K562 (cell line): Measurements from ENCODE around the gene CFAP90. TPM values are rescaled to one million over a fixed set of nuclear protein-coding genes. Genes with fewer than 3 reads are reported as not detected.

Experiments
- ATAC-seq: fragments of 200-7000 bp; cut with Tn5 transposase; 3 replicates; pipeline ENCODE4 v1.9.1; 2020; ENCODE audit warnings: moderate library complexity
- BruUV-seq: library from RNA; stranded (reverse); fragments of 400-500 nt; replicated peaks from 2 replicates; lab custom pipeline; 2021; lab: Mats Ljungman, UMichigan
- CTCF ChIA-PET: fragments of 300-600 bp; formaldehyde crosslinking; extraction: SDS; loops from one replicate; lab custom pipeline; 2021; ENCODE audit warnings: low intra/inter-chr PET ratio; lab: Yijun Ruan, JAX
- POLR2A ChIA-PET: fragments of 300-600, 350-650 bp; sonication (Branson Sonifier 250); formaldehyde crosslinking; extraction: SDS; loops from one replicate; lab custom pipeline; 2021; ENCODE audit warnings: antibody characterized with exemption, inconsistent platforms; lab: Yijun Ruan, JAX
- DNase-seq, 4 experiments: peaks; one replicate each; pipeline versions ENCODE4 v3.0.0 to v3.0.0-alpha.2; 2011 to 2018; ENCODE audit warnings: low spot score in 3 of 4, mixed read lengths in 3 of 4; ENCODE audit errors: extremely low read depth in 1 of 4
- FAIRE-seq: peaks from 2 replicates; lab custom pipeline; 2011; peaks lifted over from hg19 to GRCh38; lab: Jason Lieb, UNC
- H2AFZ ChIP-seq: 2 replicates; pipeline ENCODE4 v1.6.0; 2011; ENCODE audit warnings: low read depth, low read length, control low read depth, inconsistent platforms
- H3K27ac ChIP-seq: fragments of 200-600 bp; 3 replicates; pipeline ENCODE4 v1.8.0; 2011; ENCODE audit warnings: low read depth, mild to moderate bottlenecking, control low read depth, inconsistent platforms, low read length, moderate library complexity, mixed read lengths; ENCODE audit errors: extremely low read depth
- H3K27me3 ChIP-seq, 2 experiments: fragments of 300-600 bp in 1 of 2; 2 replicates in 1 of 2; 3 replicates in 1 of 2; pipeline versions ENCODE4 v1.6.0 to v1.8.0; 2011; ENCODE audit warnings: inconsistent platforms in 2 of 2, low read length in 2 of 2, mild to moderate bottlenecking in 1 of 2, mixed read lengths in 1 of 2, moderate library complexity in 1 of 2; ENCODE audit not compliant: control insufficient read depth in 2 of 2, insufficient read depth in 2 of 2
- H3K36me3 ChIP-seq: fragments of 300-600 bp; 3 replicates; pipeline ENCODE4 v1.8.0; 2011; ENCODE audit warnings: mild to moderate bottlenecking, low read length, inconsistent platforms; ENCODE audit not compliant: control insufficient read depth, insufficient read depth
- H3K4me1 ChIP-seq, 2 experiments: fragments of 200-600 bp in 1 of 2; replicated peaks in 1 of 2; 2 replicates in 1 of 2; 3 replicates in 1 of 2; pipeline versions ENCODE4 v1.5.1 to v1.8.0; 2011; ENCODE audit warnings: inconsistent platforms in 2 of 2, low read length in 2 of 2, mild to moderate bottlenecking in 1 of 2, mixed read lengths in 1 of 2, moderate library complexity in 1 of 2; ENCODE audit not compliant: control insufficient read depth in 2 of 2, insufficient read depth in 2 of 2
- H3K4me2 ChIP-seq: 2 replicates; pipeline ENCODE4 v1.6.1; 2011; ENCODE audit warnings: low read length, control low read depth, inconsistent platforms, mixed read lengths; ENCODE audit not compliant: insufficient read depth
- H3K4me3 ChIP-seq: fragments of 200-600 bp; sonication (generic), shearing (Covaris generic); 2 replicates; pipeline ENCODE4 v1.5.1; 2016; ENCODE audit warnings: control low read depth, inconsistent platforms
- H3K79me2 ChIP-seq: fragments of 200-600 bp; 3 replicates; pipeline ENCODE4 v1.8.0; 2011; ENCODE audit warnings: low read length, inconsistent platforms; ENCODE audit not compliant: control insufficient read depth, insufficient read depth
- H3K9ac ChIP-seq, 2 experiments: 2 replicates each; pipeline versions ENCODE4 v1.6.0 to v1.6.1; 2011; ENCODE audit warnings: low read depth in 2 of 2, low read length in 2 of 2, control low read depth in 1 of 2, inconsistent platforms in 1 of 2, mild to moderate bottlenecking in 1 of 2, mixed read lengths in 1 of 2; ENCODE audit not compliant: insufficient read depth in 1 of 2
- H3K9me1 ChIP-seq: one replicate; pipeline ENCODE4 v1.6.0; 2011; ENCODE audit warnings: inconsistent platforms, mild to moderate bottlenecking, low read length, moderate library complexity; ENCODE audit not compliant: control insufficient read depth, insufficient read depth
- H3K9me3 ChIP-seq: replicated peaks from 2 replicates; pipeline ENCODE4 v1.5.1; 2011; ENCODE audit warnings: low read depth, low read length, inconsistent platforms; ENCODE audit not compliant: control insufficient read depth, insufficient read depth
- H4K20me1 ChIP-seq: replicated peaks from 2 replicates; pipeline ENCODE4 v1.6.1; 2011; ENCODE audit warnings: low read length, inconsistent platforms, mixed read lengths; ENCODE audit not compliant: control insufficient read depth, insufficient read depth
- DDX20 ChIP-seq: fragments of 450-650 bp; IDR thresholded peaks from 2 replicates; pipeline ENCODE4 v1.6.1; 2016; ENCODE audit warnings: missing genetic modification characterization, low read depth, mild to moderate bottlenecking, missing compliant biosample characterization, moderate library complexity
- FOS ChIP-seq: IDR thresholded peaks from 3 replicates; pipeline ENCODE4 v1.6.1; 2011; ENCODE audit not compliant: insufficient read length; ENCODE audit errors: extremely low read depth
- KDM5B ChIP-seq: fragments of 200-600 bp; sonication (generic); IDR thresholded peaks from 2 replicates; pipeline ENCODE4 v1.6.1; 2012; ENCODE audit warnings: low read depth, mild to moderate bottlenecking, moderate library complexity, low read length, control low read depth, inconsistent platforms; ENCODE audit not compliant: insufficient replicate concordance
- MAFG ChIP-seq: fragments of 450-650 bp; conservative IDR thresholded peaks from 2 replicates; pipeline ENCODE4 v1.6.1; 2016; ENCODE audit warnings: missing genetic modification characterization, missing compliant biosample characterization
- MYC ChIP-seq, 2 experiments: fragments of 250-450 bp in 1 of 2; sonication (Bioruptor Pico) in 1 of 2; IDR thresholded peaks; 2 replicates each; pipeline versions ENCODE4 v1.5.1 to v1.6.1; 2012 to 2021; ENCODE audit warnings: low read depth in 2 of 2, borderline replicate concordance in 1 of 2, improper control_type of control experiment in 1 of 2, low read length in 1 of 2, mild to moderate bottlenecking in 1 of 2, moderate library complexity in 1 of 2
- NCOA6 ChIP-seq: fragments of 450-650 bp; IDR thresholded peaks from 2 replicates; pipeline ENCODE4 v1.6.1; 2017; ENCODE audit warnings: mild to moderate bottlenecking
- RHOXF2B ChIP-seq: fragments of 250-450 bp; sonication (Bioruptor Pico); conservative IDR thresholded peaks from 2 replicates; pipeline ENCODE4 v1.5.1; 2021
- ZC3H4 ChIP-seq: sonication (generic); formaldehyde crosslinking; IDR thresholded peaks from 2 replicates; pipeline ENCODE4 v1.9.0; 2021; ENCODE audit warnings: missing genetic modification reagents, borderline replicate concordance
- WGBS: fragments of 100-300 bp; shearing (Covaris generic); methylation state at CpG from one replicate; pipeline ENCODE4 v1.1.6; 2016; ENCODE audit warnings: low coverage, mixed read lengths; ENCODE audit not compliant: insufficient coverage; ENCODE audit errors: missing lambda C conversion rate; 5-methylcytosine and 5-hydroxymethylcytosine counted together
- in situ Hi-C: fragments of 300-500 bp; cut with MboI; formaldehyde crosslinking; loops from 4 replicates; pipeline ENCODE4 v1.15.0; 2018; ENCODE audit warnings: inconsistent platforms, mixed read lengths
- intact Hi-C: fragments of 100-400 bp; cut with micrococcal nuclease; formaldehyde crosslinking; loops from 2 replicates; pipeline ENCODE4 v1.14.2; 2022
- polyA plus RNA-seq, 8 experiments: library from polyadenylated mRNA; depleted of rRNA in 4 of 8; stranded (reverse) in 5 of 8; unstranded in 3 of 8; fragments of >200 nt; fragmentation: Nextera tagmentation in 2 of 8; fragmentation: Illumina TruSeq in 1 of 8; extraction: Ambion mirVana in 2 of 8; extraction: Trizol in 1 of 8; gene quantifications; 2 replicates each; pipeline versions ENCODE4 v1.2.1 to v1.2.3, GENCODE V29; 2011 to 2014; ENCODE audit warnings: inconsistent platforms in 1 of 8, missing spikeins in 1 of 8
- total RNA-seq, 7 experiments: library from RNA; depleted of rRNA in 6 of 7; stranded (reverse); fragments of >200 nt in 6 of 7; fragmentation: Illumina TruSeq in 2 of 7; extraction: Trizol in 2 of 7; gene quantifications; 2 replicates each; pipeline versions ENCODE4 v1.2.1 to v1.2.3, GENCODE V29; 2011 to 2021; ENCODE audit warnings: low replicate concordance in 1 of 7
- TF ChIP-seq, protein P1 (sequence below): fragments of 450-650 bp; conservative IDR thresholded peaks from 2 replicates; pipeline ENCODE4 v1.6.1; 2016; ENCODE audit warnings: missing genetic modification characterization, low read depth, mild to moderate bottlenecking, missing compliant biosample characterization, moderate library complexity
- TF ChIP-seq, protein P2 (sequence below), 2 experiments: fragments of 150-350 bp in 1 of 2; IDR thresholded peaks; 2 replicates each; pipeline ENCODE4 v1.6.1; 2012 to 2016; ENCODE audit warnings: low read depth in 2 of 2, low read length in 2 of 2, mild to moderate bottlenecking in 1 of 2, moderate library complexity in 1 of 2
- TF ChIP-seq, protein P3 (sequence below): fragments of 450-650 bp; IDR thresholded peaks from 2 replicates; pipeline ENCODE4 v1.6.1; 2017; ENCODE audit warnings: mild to moderate bottlenecking, moderate library complexity
- TF ChIP-seq, protein P4 (sequence below), 2 experiments: IDR thresholded peaks; 2 replicates each; pipeline ENCODE4 v1.6.1; 2012; ENCODE audit warnings: improper control_type of control experiment in 2 of 2, low read depth in 2 of 2, low read length in 2 of 2, borderline replicate concordance in 1 of 2

Gene CFAP90
- total and polyA plus RNA-seq, 9 of the 15 experiments (the other 6 are each of a cell fraction or from before 2014, with no cell fraction given): not detected

DNA sequence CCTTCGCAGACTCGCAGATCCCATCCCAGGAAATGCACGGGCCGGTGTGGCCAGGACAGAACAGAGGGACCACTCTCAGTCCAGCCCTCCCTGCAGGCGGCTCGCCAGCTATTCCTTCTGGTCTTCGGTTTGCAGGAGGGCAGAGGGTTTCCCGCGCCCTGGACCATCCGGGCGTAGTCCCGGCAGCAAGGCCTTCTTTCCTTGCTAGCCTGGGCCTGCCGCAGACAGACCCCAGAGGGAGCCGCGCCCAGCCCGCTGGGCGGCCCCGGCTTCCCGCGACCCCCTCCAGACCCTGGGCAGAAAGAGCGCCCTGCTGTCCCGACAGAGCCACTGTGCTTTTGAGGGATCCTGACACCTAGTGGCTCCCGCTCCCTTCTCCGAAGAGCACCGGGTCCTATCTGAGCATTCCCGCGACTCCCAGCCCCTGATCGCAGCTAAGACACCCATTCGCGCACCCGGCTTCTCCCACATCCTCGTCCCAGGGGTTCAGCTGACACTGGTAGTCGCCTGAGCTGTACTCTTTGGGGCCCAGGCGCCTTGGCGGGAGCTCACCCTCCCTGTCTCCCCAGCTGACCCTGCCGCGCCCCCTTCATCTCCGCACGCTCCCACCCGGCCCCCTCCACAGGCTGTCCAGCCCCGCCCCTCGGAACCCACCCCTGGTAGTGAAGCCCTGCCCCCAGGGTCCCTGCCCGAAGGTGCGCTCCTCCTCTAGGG is 1.1 kb downstream of the CFAP90 start:
- FAIRE-seq: no peak
- Histone ChIP-seq H3K9me1 (no peaks in the 10 kb centered on the region), H3K4me3 (no peak overlapping the region), H3K27ac (no peak overlapping the region), H3K27me3 (peaks cover 10 to 24% of the 10 kb centered on the region in 2 experiments; a peak in 2 of 5 replicates), H3K4me1 (peaks cover 0 to 4% of the 10 kb centered on the region in 2 experiments; a peak in 1 of 5 replicates), H3K4me2 (no peak overlapping the region), H2AFZ (no peak overlapping the region), H3K79me2 (no peaks in the 10 kb centered on the region), H3K36me3 (no peaks in the 10 kb centered on the region), H3K9me3 (no peaks in the 10 kb centered on the region), H4K20me1 (no peaks in the 10 kb centered on the region), H3K9ac (no peak overlapping the region)
- no peak for DNase-seq
- no peak for ATAC-seq
- WGBS: 47% methylated on average over 31 of the region's 44 CpGs
- intact Hi-C loops (no loop called here), in situ Hi-C loops (no loop called here)
- BruUV-seq: no TSS peak
- ChIA-PET POLR2A (no interaction called here), CTCF (no interaction called here)
- TF ChIP-seq MAFG (tag) (no peak), RHOXF2B (CRISPR knock-in tag) (no peak), NCOA6 (no peak), ZC3H4 (CRISPR knock-in tag) (no peak), MYC (IDR thresholded peaks at IDR 0.05; ENCODE audit: low read depth, low read length) (no peak), MYC (CRISPR knock-in tag; IDR thresholded peaks at IDR 0.05; ENCODE audit: borderline replicate concordance, low read depth) (no peak), KDM5B (no peak), FOS (no peak), DDX20 (tag) (no peak)
- TF ChIP-seq, protein P1, sequence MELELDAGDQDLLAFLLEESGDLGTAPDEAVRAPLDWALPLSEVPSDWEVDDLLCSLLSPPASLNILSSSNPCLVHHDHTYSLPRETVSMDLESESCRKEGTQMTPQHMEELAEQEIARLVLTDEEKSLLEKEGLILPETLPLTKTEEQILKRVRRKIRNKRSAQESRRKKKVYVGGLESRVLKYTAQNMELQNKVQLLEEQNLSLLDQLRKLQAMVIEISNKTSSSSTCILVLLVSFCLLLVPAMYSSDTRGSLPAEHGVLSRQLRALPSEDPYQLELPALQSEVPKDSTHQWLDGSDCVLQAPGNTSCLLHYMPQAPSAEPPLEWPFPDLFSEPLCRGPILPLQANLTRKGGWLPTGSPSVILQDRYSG: no peak
- TF ChIP-seq, protein P2, sequence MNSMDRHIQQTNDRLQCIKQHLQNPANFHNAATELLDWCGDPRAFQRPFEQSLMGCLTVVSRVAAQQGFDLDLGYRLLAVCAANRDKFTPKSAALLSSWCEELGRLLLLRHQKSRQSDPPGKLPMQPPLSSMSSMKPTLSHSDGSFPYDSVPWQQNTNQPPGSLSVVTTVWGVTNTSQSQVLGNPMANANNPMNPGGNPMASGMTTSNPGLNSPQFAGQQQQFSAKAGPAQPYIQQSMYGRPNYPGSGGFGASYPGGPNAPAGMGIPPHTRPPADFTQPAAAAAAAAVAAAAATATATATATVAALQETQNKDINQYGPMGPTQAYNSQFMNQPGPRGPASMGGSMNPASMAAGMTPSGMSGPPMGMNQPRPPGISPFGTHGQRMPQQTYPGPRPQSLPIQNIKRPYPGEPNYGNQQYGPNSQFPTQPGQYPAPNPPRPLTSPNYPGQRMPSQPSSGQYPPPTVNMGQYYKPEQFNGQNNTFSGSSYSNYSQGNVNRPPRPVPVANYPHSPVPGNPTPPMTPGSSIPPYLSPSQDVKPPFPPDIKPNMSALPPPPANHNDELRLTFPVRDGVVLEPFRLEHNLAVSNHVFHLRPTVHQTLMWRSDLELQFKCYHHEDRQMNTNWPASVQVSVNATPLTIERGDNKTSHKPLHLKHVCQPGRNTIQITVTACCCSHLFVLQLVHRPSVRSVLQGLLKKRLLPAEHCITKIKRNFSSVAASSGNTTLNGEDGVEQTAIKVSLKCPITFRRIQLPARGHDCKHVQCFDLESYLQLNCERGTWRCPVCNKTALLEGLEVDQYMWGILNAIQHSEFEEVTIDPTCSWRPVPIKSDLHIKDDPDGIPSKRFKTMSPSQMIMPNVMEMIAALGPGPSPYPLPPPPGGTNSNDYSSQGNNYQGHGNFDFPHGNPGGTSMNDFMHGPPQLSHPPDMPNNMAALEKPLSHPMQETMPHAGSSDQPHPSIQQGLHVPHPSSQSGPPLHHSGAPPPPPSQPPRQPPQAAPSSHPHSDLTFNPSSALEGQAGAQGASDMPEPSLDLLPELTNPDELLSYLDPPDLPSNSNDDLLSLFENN (IDR thresholded peaks at IDR 0.05; ENCODE audit: low read depth in 2 of 2, low read length in 2 of 2): no peak
- TF ChIP-seq, protein P3, sequence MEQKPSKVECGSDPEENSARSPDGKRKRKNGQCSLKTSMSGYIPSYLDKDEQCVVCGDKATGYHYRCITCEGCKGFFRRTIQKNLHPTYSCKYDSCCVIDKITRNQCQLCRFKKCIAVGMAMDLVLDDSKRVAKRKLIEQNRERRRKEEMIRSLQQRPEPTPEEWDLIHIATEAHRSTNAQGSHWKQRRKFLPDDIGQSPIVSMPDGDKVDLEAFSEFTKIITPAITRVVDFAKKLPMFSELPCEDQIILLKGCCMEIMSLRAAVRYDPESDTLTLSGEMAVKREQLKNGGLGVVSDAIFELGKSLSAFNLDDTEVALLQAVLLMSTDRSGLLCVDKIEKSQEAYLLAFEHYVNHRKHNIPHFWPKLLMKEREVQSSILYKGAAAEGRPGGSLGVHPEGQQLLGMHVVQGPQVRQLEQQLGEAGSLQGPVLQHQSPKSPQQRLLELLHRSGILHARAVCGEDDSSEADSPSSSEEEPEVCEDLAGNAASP: no peak
- TF ChIP-seq, protein P4, sequence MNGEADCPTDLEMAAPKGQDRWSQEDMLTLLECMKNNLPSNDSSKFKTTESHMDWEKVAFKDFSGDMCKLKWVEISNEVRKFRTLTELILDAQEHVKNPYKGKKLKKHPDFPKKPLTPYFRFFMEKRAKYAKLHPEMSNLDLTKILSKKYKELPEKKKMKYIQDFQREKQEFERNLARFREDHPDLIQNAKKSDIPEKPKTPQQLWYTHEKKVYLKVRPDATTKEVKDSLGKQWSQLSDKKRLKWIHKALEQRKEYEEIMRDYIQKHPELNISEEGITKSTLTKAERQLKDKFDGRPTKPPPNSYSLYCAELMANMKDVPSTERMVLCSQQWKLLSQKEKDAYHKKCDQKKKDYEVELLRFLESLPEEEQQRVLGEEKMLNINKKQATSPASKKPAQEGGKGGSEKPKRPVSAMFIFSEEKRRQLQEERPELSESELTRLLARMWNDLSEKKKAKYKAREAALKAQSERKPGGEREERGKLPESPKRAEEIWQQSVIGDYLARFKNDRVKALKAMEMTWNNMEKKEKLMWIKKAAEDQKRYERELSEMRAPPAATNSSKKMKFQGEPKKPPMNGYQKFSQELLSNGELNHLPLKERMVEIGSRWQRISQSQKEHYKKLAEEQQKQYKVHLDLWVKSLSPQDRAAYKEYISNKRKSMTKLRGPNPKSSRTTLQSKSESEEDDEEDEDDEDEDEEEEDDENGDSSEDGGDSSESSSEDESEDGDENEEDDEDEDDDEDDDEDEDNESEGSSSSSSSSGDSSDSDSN (IDR thresholded peaks at IDR 0.05; ENCODE audit: borderline replicate concordance in 1 of 2, low read depth in 2 of 2, low read length in 2 of 2): no peak
